K562 (cell line): ENCODE results near the gene G6PD.

Experiments used
- GABPA ChIP-seq: fragments of 200-800 bp; sonication (Bioruptor generic); conservative IDR thresholded peaks from 2 replicates; pipeline ENCODE4 v1.6.1; 2016; ENCODE audit warnings: low read depth, missing genetic modification characterization, missing compliant biosample characterization
- KAT8 ChIP-seq: fragments of 450-650 bp; IDR thresholded peaks from 2 replicates; pipeline ENCODE4 v1.6.1; 2016; ENCODE audit warnings: low read depth, mild to moderate bottlenecking
- MBD2 ChIP-seq: sonication (generic); IDR thresholded peaks from 2 replicates; pipeline ENCODE4 v1.6.1; 2016; ENCODE audit warnings: low read depth, borderline replicate concordance
- MYBL2 ChIP-seq, 2 experiments: fragments of 450-650 bp in 1 of 2; sonication (generic) in 1 of 2; formaldehyde crosslinking in 1 of 2; IDR thresholded peaks; 2 replicates each; pipeline versions ENCODE4 v1.6.1 to v1.8.1; 2017 to 2022; ENCODE audit warnings: borderline replicate concordance in 1 of 2, inconsistent platforms in 1 of 2, low read depth in 1 of 2, mild to moderate bottlenecking in 1 of 2, missing genetic modification reagents in 1 of 2, moderate library complexity in 1 of 2
- TF ChIP-seq, protein P1 (sequence below), 2 experiments: fragments of 450-650 bp; formaldehyde crosslinking in 1 of 2; IDR thresholded peaks; 2 replicates each; pipeline versions ENCODE4 v1.4.0 to v1.6.1; 2014 to 2020; ENCODE audit warnings: mild to moderate bottlenecking in 2 of 2, borderline replicate concordance in 1 of 2, low read depth in 1 of 2
- TF ChIP-seq, protein P2 (sequence below): sonication (generic); formaldehyde crosslinking; IDR thresholded peaks from 2 replicates; pipeline ENCODE4 v1.9.0; 2022; ENCODE audit warnings: mild to moderate bottlenecking, missing genetic modification reagents
- TF ChIP-seq, protein P3 (sequence below), 3 experiments: IDR thresholded peaks in 2 of 3; conservative IDR thresholded peaks in 1 of 3; 2 replicates each; pipeline ENCODE4 v1.5.1; 2011 to 2012; ENCODE audit warnings: low read length in 3 of 3, mild to moderate bottlenecking in 3 of 3, control low read depth in 2 of 3, improper control_type of control experiment in 1 of 3, inconsistent platforms in 1 of 3, low read depth in 1 of 3, mixed read lengths in 1 of 3, moderate library complexity in 1 of 3; ENCODE audit not compliant: insufficient read depth in 2 of 3
- TF ChIP-seq, protein P4 (sequence below): sonication (generic); formaldehyde crosslinking; IDR thresholded peaks from 2 replicates; pipeline ENCODE4 v1.8.0; 2022; ENCODE audit warnings: missing genetic modification reagents, mild to moderate bottlenecking, borderline replicate concordance

DNA sequence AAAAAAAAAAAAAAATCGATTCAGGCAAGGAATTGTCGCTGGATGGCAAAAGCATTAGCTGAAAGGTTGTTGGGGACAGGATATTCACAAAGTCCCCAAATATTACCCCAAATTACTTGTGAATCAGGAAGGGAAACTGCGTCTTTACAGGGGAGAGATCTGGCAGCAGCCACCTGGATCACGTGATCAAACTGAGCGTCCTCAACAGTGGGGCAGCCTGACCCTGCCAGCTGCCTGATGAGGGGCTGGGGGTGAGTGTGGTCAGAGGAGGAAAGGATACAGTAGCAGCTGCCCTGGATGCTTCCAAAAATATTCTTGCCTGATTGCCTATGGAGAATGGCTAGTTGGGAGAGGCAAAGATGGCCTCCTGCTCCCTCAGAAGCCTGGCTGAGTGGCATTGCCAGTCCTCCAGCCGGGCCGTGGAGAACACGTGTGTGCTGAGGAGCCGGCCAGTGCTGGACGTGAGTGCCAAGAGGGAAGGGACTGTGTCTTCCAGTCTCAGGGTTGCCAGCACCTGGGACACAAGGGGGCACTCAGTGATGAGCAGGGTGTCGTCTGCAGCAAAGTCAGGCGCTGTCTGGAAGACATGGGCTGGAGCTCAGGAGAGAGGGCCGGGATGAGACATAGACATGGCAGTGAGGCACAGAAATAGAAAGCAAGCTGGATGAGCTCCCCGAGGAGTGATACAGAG, 64.6 kb downstream of the G6PD start:
- TF ChIP-seq, protein P1, sequence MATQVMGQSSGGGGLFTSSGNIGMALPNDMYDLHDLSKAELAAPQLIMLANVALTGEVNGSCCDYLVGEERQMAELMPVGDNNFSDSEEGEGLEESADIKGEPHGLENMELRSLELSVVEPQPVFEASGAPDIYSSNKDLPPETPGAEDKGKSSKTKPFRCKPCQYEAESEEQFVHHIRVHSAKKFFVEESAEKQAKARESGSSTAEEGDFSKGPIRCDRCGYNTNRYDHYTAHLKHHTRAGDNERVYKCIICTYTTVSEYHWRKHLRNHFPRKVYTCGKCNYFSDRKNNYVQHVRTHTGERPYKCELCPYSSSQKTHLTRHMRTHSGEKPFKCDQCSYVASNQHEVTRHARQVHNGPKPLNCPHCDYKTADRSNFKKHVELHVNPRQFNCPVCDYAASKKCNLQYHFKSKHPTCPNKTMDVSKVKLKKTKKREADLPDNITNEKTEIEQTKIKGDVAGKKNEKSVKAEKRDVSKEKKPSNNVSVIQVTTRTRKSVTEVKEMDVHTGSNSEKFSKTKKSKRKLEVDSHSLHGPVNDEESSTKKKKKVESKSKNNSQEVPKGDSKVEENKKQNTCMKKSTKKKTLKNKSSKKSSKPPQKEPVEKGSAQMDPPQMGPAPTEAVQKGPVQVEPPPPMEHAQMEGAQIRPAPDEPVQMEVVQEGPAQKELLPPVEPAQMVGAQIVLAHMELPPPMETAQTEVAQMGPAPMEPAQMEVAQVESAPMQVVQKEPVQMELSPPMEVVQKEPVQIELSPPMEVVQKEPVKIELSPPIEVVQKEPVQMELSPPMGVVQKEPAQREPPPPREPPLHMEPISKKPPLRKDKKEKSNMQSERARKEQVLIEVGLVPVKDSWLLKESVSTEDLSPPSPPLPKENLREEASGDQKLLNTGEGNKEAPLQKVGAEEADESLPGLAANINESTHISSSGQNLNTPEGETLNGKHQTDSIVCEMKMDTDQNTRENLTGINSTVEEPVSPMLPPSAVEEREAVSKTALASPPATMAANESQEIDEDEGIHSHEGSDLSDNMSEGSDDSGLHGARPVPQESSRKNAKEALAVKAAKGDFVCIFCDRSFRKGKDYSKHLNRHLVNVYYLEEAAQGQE (IDR thresholded peaks at IDR 0.05; ENCODE audit: borderline replicate concordance): no peak
- TF ChIP-seq, protein P1 (CRISPR knock-in tag; IDR thresholded peaks at IDR 0.05; ENCODE audit: low read depth): no peak
- TF ChIP-seq GABPA (no peak), MYBL2 (IDR thresholded peaks at IDR 0.05; ENCODE audit: low read depth) (no peak), MYBL2 (CRISPR knock-in tag; IDR thresholded peaks at IDR 0.05; ENCODE audit: borderline replicate concordance) (no peak), MBD2 (no peak), KAT8 (no peak)
- TF ChIP-seq, protein P2, sequence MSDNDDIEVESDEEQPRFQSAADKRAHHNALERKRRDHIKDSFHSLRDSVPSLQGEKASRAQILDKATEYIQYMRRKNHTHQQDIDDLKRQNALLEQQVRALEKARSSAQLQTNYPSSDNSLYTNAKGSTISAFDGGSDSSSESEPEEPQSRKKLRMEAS: no peak
- TF ChIP-seq, protein P3, sequence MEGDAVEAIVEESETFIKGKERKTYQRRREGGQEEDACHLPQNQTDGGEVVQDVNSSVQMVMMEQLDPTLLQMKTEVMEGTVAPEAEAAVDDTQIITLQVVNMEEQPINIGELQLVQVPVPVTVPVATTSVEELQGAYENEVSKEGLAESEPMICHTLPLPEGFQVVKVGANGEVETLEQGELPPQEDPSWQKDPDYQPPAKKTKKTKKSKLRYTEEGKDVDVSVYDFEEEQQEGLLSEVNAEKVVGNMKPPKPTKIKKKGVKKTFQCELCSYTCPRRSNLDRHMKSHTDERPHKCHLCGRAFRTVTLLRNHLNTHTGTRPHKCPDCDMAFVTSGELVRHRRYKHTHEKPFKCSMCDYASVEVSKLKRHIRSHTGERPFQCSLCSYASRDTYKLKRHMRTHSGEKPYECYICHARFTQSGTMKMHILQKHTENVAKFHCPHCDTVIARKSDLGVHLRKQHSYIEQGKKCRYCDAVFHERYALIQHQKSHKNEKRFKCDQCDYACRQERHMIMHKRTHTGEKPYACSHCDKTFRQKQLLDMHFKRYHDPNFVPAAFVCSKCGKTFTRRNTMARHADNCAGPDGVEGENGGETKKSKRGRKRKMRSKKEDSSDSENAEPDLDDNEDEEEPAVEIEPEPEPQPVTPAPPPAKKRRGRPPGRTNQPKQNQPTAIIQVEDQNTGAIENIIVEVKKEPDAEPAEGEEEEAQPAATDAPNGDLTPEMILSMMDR (IDR thresholded peaks at IDR 0.05 in 2 of 3, conservative IDR thresholded peaks at IDR 0.05 in 1 of 3; ENCODE audit: insufficient read depth in 2 of 3, low read depth in 1 of 3, low read length in 3 of 3): no peak
- TF ChIP-seq, protein P4, sequence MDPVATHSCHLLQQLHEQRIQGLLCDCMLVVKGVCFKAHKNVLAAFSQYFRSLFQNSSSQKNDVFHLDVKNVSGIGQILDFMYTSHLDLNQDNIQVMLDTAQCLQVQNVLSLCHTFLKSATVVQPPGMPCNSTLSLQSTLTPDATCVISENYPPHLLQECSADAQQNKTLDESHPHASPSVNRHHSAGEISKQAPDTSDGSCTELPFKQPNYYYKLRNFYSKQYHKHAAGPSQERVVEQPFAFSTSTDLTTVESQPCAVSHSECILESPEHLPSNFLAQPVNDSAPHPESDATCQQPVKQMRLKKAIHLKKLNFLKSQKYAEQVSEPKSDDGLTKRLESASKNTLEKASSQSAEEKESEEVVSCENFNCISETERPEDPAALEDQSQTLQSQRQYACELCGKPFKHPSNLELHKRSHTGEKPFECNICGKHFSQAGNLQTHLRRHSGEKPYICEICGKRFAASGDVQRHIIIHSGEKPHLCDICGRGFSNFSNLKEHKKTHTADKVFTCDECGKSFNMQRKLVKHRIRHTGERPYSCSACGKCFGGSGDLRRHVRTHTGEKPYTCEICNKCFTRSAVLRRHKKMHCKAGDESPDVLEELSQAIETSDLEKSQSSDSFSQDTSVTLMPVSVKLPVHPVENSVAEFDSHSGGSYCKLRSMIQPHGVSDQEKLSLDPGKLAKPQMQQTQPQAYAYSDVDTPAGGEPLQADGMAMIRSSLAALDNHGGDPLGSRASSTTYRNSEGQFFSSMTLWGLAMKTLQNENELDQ: no peak
